Fibroblast of pulmonary artery (primary cell): Measurements from ENCODE around the gene KIRREL3.

ENCODE experiments used
- DNase-seq: peaks from one replicate; pipeline ENCODE4 v3.0.0-alpha.2; 2010; ENCODE audit warnings: low read depth
- H3K4me3 ChIP-seq: replicated peaks from 2 replicates; pipeline ENCODE4 v1.5.1; 2011; ENCODE audit warnings: low read depth, mild to moderate bottlenecking, control low read depth, low read length, moderate library complexity
- TF ChIP-seq, protein P1 (sequence below): IDR thresholded peaks from 2 replicates; pipeline ENCODE4 v1.5.1; 2011; ENCODE audit warnings: mild to moderate bottlenecking, control low read depth, low read length, inconsistent platforms; ENCODE audit errors: missing control alignments

Gene KIRREL3

DNA sequence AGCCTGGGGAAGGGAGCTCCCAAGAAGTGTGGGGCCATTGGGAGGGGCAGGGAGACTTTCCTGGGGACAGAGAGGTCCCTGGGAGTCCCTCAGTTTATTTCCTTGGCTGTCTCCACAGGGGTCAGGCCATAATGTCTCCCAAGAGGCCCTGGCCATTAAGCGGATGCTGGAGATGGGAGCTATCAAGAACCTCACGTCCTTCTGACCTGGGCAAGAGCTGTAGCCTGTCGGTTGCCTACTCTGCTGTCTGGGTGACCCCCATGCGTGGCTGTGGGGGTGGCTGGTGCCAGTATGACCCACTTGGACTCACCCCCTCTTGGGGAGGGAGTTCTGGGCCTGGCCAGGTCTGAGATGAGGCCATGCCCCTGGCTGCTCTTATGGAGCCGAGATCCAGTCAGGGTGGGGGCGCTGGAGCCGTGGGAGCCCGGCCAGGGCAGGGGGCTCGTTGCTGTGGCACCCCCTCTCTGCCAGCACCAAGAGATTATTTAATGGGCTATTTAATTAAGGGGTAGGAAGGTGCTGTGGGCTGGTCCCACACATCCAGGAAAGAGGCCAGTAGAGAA is 586.6 kb downstream of the KIRREL3 start:
- TF ChIP-seq, protein P1, sequence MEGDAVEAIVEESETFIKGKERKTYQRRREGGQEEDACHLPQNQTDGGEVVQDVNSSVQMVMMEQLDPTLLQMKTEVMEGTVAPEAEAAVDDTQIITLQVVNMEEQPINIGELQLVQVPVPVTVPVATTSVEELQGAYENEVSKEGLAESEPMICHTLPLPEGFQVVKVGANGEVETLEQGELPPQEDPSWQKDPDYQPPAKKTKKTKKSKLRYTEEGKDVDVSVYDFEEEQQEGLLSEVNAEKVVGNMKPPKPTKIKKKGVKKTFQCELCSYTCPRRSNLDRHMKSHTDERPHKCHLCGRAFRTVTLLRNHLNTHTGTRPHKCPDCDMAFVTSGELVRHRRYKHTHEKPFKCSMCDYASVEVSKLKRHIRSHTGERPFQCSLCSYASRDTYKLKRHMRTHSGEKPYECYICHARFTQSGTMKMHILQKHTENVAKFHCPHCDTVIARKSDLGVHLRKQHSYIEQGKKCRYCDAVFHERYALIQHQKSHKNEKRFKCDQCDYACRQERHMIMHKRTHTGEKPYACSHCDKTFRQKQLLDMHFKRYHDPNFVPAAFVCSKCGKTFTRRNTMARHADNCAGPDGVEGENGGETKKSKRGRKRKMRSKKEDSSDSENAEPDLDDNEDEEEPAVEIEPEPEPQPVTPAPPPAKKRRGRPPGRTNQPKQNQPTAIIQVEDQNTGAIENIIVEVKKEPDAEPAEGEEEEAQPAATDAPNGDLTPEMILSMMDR, result no peak
- no peak for DNase-seq
- no peak overlapping the region for H3K4me3 ChIP-seq

DNA sequence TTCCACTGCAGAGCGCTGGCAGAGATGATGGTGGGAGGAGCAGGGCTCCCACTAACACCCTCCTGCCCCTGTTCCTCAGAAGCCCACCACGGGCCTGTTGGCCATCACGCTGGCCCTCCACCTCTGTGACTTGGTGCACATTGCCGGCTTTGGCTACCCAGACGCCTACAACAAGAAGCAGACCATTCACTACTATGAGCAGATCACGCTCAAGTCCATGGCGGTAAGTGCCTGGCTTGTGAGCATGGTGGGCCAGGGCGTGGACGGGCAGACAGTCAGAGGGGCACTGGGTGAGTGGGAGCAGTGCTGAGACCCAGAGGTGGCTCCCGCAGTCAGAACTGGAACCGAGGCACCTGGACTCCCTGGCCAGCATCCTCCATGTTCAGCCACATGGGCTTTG is 587.1 kb downstream of the KIRREL3 start:
- DNase-seq, result no peak
- H3K4me3 ChIP-seq, result no peak overlapping the region
- TF ChIP-seq, protein P1, result no peak

DNA sequence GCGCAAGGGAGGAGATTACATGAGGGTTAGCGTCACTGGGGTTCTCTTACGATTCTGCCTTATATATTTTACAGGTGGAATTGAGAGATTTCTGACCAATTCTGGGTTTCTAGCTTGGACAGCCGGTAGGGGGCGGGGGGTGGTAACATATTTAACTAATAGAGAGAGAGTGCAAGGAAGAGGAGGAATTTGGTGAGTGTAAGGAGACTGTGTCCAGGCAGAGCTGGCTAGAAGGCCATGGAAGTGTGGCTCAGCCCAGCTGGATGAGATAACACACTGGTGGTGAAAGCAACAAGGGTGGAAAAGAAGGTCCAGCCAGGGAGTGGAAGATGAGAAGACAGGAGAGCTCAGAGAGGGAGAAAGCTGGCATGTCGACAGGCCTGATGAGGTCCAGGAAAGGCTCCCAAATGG is 588.6 kb downstream of the KIRREL3 start:
- TF ChIP-seq, protein P1, result peak; percentile 42
- H3K4me3 ChIP-seq, result no peak overlapping the region
- DNase-seq, result peak; percentile 41

DNA sequence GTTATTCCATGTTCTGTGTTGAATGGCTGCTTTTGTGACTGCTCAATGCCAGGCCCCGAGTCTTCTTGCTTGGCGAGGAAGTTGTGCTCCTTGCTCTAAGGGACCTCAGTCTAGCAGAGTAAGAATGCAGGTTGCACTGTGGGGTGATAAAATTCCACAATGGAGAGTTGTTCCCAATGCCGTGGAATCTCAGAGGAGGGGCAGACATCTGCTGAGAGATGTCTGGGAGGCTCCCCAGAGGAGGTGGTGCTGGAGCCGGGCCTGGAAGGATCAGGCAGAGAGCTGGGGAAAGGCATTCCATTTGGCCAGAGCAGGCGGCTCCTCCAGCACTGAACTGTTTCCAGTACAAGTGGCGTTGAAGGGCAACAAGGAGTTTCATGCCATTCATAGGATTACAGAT is 589.9 kb downstream of the KIRREL3 start:
- TF ChIP-seq, protein P1, result no peak

DNA sequence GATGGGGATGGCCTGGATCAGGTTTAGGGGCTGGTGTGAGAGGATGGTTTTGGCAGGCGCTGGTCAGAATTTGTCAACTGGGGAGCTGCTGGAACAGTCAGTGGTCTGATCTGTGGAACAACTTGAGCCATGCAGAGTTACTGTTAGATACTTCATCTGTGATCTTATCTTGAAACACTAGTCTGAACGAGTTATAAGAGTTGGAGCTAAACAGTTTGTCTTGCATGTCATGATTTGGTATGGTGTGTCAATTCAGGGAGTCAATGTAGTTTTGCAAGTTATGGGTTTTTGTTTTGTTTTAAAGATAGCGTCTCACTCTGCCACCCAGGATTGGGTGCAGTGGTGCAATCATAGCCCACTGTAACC is 591.0 kb downstream of the KIRREL3 start:
- H3K4me3 ChIP-seq, result no peak overlapping the region
- no peak for DNase-seq
- TF ChIP-seq, protein P1, result no peak

More for the DNA sequence above, 589.9 kb downstream of the KIRREL3 start:
- H3K4me3 ChIP-seq, result no peak overlapping the region
- DNase-seq, result no peak

DNA sequence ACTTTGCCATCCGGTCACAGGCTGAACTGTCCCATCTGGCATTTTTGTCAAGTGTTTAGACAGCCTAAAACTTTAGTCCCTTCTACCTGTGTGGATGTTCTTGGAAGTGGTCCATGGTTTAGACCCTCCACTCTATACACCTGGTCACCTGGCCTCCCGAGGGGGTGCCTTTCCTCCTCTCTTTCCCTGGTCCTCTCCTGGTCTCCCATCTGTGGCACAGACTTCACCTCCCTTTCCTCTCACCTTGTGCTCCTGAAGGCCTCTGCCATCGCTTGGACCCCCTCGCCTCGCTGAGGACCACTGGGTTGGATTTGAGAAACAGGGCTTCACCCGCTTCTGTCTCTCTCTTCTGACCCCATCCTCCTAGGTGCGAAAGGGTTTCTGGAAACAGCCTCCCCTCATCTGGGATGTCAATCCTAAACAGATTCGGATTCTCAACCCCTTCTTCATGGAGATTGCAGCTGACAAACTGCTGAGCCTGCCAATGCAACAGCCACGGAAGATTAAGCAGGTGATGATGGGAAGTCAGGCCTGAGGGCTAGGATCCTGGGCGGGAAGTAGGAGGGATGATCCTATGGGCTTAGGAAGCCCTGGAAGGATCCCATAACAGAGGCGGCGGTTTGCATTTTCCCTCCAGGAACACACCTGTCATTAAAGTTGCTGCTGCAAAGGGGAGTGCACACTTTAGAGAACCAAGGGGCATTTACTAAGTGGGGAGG is 591.5 kb downstream of the KIRREL3 start:
- TF ChIP-seq, protein P1, result no peak
- H3K4me3 ChIP-seq, result no peak overlapping the region
- DNase-seq, result no peak

DNA sequence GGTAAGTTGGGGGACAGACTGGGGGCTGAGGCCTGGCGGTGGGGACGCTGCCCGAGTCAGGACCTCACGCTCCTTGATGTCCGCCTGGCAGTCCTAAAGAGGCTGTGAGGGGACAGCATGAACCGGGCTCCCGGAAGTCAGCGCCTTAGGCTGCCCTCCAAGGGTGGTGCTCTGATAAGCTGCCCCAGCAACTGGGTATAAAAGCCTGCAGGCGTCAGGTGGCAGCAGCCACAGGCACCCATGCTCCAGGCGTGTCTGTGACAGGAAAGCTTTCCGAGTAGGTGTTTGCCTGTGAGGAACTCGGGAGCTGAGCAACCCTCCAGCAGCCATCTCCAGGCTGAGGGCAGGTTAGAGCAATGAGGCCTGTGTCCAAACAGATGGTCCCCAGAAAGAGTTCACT is 592.1 kb downstream of the KIRREL3 start:
- no peak for DNase-seq
- TF ChIP-seq, protein P1, result no peak
- no peak overlapping the region for H3K4me3 ChIP-seq
